NCI-H187 (cell line): ENCODE data around the gene ABHD17B.
A peak's percentile ranks its signal among the peaks of the same experiment; 100 is the strongest.
"Not testable (repeated sequence)": the region's sequence is repeated elsewhere in the genome, so short reads cannot be mapped to it uniquely, and the experiment has no call there.

Experiments used
- DNase-seq, 2 experiments: peaks; one replicate each; lab custom pipeline; 2025; lab: John Stamatoyannopoulos, UW

ABHD17B gene

DNA sequence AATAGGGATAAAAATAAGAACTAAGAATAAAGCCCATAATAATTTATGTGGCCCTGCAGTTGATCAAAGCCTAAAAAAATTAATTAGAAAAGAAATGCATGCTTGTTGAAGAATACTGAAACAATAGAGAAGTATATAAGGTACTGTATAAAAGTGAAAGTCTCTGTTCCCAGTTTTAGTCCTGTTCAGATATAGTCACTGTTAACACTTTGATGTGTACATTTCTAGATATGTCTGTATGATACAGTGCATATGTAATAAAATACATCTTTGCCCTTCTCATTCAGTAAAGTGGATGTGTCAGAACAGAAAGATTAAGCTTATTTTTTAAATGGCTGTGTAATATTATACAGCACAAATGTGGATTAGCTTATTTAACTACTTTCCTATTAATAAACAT is 4.5 kb upstream of the ABHD17B start:
- no peak for DNase-seq

DNA sequence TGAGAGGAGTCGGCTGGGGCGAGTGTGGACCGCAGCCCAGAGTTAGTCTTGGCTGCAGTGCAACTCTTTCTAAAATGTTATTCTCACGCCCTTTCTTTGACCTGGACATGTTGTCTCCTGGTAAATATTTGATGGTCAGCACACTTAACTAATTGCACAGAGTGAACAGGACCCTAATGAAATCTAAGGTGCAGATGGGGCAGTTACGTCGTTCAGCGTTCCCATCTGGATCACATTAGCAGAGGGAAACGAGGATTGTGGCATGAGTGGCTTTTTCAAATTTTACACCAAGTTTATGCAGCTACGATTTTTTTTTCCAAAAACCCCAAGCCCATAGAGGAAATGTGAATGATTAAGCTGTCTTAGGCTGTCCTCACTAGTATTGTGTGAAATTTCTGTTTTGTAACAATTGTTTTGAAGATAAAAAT is 929 bp upstream of the ABHD17B start:
- no peak for DNase-seq

- DNase-seq: no peak
These were observed 338 bp downstream of the ABHD17B start for GRCh38 chr9:71910650-71911060.

DNA sequence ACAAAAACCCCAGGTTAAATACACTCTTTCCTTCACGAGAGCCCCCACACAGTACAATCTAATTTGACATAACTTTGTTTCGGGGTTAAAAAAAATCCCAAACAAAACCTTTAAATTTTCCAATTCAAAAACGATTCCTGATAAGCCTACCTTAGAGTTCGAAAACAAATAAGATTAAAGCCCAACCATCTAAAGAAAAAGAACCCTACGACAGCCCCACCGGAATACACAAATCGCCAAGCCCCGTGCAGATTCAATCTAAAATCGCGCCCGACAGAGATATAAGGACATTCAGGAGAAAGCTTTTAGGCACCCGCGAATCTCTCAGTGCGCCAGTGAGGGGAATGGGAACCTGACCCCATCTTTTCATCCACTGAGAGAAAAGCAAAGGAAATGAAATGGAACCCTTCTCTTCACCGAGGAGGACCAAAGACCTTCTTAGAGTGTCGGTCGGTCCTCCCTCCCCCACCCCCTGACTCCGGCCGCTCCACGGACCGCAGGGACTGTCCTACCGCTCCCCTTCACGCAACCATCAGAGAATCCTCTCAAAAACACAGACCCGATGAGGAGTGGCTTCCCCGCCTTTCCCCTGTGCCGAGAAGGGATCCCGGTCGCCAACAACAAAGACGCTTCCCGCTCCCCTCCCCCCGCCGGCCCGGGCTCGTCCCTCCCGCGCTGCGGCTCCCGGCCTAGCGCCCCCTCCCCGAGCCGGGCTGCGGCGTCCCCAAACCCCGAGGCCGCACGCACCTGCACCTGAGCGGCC is 925 bp downstream of the ABHD17B start:
- DNase-seq: peak; percentile 6 to 24

DNA sequence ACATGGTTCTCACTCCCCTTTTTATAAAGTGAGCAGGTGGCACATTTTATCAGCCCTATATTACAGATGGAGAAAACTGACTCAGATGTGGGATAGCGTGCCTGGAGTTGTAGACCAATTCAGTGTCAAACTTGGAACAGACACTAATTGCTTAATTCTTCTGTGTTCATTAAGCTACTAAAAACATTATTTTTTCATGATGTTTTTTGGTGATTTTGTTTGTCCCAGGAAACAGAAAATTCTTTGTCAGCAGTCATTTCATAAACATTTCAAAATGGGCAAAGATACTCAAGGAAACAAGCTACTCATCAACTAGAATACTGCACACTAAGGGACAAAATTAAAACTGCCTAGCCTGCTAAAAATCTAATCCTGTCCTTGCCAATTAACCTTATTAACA is 2.2 kb downstream of the ABHD17B start:
- no peak for DNase-seq

- no peak for DNase-seq
These were observed 6.9 kb downstream of the ABHD17B start for GRCh38 chr9:71904076-71904475.

DNA sequence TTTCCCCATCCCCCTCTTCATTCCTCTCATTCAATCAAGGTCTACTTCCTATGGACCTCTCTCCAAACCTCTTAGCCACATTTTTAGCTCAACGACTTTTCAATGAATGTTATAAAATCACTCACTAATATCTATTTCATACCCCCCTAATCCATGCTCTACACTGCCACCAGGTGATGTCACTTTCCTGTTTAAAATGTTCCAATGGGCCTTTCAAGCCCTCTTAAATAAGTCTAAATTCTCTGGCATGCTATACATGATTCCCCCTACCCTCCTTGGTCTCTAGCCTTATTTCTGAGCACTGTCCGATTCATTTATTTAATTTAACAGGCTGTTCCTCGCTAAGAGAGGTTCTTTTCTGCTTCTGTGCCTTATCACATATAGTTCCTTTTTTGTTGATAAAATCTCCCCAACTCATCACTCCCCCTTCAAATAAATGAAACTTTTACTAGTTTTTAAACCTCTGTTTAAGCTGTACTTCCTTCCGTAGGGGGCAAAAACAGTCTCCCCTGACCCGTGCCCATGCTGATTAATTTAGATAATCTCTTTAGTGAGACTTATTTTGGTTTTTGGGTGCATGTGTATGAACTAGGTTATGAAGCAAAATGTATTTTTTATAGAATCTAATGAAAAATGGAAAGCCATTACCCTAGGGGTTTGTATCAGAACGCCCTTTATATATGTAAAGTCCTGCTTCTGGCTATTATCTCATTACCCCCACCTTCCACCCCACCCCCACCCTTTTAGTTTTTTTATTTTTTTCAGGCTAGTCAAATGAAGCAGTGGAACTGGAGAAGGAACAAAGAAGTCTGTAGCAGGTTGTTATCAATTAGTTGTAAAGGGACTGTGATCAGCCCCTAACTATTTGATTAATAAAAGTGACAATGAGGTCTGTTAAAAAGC is 9.0 kb downstream of the ABHD17B start:
- no peak for DNase-seq

GRCh38 chr9:71898756-71899155 is 12.2 kb downstream of the ABHD17B start:
- DNase-seq: not testable (repeated sequence)

DNA sequence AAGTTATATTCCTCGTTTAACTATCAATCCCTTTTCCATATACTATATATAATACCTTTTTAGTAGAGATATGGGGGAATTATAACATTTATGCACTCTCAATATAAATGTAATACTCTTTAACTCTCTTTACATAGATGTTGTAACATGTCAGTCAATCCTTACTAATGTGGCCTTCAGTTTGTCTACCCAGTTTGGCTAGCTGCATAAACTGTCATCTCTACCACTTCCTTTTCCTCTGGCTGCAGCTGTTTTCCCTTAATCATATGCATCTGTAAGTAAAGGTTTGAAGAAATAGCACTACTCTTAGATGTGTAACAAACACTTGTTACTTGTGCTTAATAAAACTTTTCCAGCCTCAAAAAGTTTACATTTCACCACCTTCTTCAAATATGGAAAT is 13.4 kb downstream of the ABHD17B start:
- DNase-seq: no peak

DNA sequence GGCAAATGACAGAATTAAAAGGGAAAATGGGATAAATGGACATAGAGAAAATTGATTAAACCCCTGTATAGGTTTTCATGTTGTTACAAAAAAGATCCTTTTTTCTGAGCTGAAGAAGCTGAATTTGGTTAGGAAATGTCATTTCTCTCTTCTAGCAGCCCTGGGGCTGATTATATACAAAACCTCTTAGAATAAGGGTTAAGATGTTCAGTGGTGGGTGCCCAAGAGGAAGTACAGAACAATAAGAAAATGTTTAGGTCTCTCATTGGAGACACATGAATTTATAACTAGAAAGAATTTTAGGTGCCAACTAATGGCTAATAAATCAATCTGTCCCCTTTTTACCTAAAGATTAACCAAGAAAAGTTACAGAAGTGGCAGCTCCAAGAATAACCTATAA is 14.2 kb downstream of the ABHD17B start:
- DNase-seq: no peak

DNA sequence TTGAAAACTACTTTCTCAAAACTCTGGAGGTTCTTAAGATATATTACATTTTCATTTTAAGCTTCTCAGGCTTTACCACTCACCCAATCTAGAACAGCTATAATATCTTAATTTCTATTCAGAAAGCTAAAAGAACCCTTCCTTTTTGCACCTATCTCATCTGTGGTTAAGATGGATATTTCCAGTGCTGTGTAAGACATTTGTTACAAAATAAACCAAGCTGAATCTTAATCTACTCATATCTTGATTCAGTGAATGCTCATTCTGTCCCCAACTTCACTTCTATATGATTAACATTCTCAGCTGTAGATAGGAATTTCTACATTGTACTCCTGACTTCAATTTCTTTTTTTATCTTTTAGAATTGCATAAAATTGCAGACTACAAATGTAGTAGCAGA is 15.0 kb downstream of the ABHD17B start:
- no peak for DNase-seq

GRCh38 chr9:71895117-71895516 is 15.9 kb downstream of the ABHD17B start:
- no peak for DNase-seq

DNA sequence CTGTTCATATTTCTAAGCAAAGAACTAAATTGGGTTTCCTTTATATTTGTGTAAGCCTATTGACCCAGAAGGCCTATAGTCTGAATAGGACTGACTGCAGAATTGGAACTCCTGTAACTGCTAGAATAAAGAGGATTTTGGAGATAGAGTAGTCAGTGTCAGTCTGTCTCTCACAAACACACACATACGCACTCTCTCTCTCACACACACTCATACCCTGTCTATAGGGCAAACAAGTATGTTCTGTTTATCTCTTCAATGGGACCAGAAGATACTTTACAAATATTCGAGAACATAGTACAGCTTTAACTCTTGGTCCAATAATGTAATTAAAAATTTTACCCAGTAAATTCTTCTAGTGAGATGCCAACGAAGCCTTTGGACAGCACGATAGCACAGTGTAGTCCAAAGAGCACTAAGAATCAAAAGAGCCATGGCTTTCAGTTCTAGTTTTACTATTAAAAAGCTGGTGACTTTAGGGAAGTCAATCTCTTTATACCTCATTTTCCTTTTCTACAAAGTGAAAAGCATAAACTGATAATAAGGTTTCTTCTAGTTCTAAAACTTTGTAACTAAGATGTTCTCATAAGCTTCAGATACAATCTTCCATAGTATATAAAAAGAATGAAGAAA is 19.3 kb downstream of the ABHD17B start:
- no peak for DNase-seq

DNA sequence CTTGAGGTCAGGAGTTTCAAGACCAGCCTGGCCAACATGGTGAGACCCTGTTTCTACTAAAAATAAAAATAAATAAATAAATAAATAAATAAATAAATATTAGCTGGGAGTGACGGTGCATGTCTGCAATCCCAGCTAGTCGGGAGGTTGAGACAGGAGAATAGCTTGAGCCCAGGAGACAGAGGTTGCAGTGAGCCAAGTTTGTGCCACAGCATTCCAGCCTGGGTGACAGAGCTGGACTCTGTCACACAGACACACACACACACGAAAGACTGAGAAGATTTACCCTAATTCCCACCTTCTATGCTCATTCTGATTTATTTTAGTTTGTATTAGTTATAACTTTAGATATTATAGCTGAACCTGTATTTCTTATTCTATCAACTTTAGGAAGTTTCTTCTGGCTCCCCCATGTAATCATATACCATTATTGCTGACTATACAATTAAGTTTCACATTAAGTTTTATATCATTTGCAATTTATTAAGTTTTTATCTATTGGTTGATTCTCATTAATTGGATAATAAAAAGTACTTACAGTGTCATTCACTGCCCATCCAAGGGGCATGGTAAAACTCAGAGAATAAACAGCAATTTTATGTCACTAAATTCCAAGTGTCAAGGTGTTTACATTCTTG is 20.8 kb downstream of the ABHD17B start:
- DNase-seq: no peak

GRCh38 chr9:71887362-71887761 is 23.6 kb downstream of the ABHD17B start:
- DNase-seq: no peak

GRCh38 chr9:71886541-71886940 is 24.5 kb downstream of the ABHD17B start:
- no peak for DNase-seq

GRCh38 chr9:71886015-71886414 is 25.0 kb downstream of the ABHD17B start:
- no peak for DNase-seq

DNA sequence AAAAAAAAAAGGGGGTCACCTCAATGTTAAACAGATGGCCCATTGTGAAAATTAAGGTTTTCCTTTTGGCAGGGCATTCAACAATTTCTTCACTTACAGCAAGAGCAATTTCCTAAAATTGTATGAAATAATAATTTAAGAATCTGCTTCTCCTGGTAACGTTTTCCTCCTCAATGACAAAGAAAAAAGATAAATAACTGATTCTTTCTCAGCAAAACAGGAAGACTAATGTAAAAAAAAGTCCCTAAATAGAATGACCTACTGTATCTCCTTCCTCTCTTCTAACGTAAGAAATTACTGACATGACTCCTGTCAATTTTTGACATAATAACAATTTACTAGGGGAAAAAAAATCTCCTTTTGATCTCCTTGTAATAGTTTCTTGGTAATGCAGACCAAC is 25.5 kb downstream of the ABHD17B start:
- no peak for DNase-seq

DNA sequence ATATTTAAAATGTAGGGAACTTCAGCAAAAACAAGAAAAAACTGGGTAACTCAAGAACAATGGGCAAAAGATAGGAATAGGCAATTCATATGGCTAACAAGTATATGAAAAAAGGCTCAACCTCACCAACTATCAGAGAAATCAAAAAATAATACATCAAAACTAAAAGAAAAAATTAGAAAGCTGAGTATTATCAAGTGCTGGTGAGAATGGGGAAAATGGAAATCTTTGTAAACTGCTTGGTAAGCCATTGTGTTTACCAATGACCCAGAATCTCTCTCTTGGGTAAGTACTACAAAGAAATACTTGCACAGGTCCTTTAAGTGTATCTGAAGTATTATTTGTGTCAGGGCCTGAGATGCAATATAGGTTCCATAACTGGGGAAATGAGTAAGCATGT is 27.0 kb downstream of the ABHD17B start:
- no peak for DNase-seq

DNA sequence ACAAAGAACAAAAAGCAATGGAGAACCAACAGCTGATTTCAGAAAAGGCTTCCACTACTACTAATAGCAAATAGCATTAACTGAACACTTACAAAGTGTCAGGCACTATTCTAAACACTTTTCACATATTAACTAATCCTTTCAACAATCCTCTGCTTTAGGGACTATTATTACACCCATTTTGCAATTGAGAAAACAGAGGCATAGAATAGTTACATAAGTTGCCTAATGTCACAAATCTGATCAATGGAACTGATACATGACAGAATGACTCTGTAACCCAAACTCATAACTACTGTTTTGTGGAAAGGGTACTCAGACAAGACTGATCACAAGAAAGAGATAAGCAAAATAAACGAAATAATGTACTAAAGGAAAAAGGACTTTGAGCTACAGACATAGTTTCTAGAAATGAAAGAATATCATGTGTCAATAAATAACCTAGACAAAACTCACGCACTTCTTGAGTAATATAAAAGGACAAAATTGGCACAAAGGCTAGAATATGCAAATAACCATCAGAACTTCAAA is 31.3 kb downstream of the ABHD17B start:
- DNase-seq: no peak

- no peak for DNase-seq
These were observed 32.4 kb downstream of the ABHD17B start for GRCh38 chr9:71878327-71879274.
